Measurements from ENCODE around the gene TPRG1L.

The TPRG1L gene

GRCh38 chr1:3632716-3633343, 8.0 kb downstream of the TPRG1L start:
- Histone ChIP-seq H3K9me3 (ENCODE audit: control extremely low read depth in 1 of 5, control insufficient read depth in 4 of 5, insufficient read depth in 2 of 5, low read depth in 1 of 5, low read length in 4 of 5) (no peaks in the 10 kb centered on the region), H3K27me3 (replicated peaks in 2 of 5; ENCODE audit: control insufficient read depth in 4 of 5, insufficient read depth in 5 of 5, low read length in 4 of 5) (no peaks in the 10 kb centered on the region), H3K4me1 (ENCODE audit: control extremely low read depth in 1 of 4, control insufficient read depth in 4 of 4, insufficient read depth in 4 of 4, low read length in 3 of 4) (peaks cover 0 to 8% (median 4%) of the 10 kb centered on the region in 4 experiments), H3K36me3 (ENCODE audit: control insufficient read depth in 4 of 4, insufficient read depth in 4 of 4, low read length in 3 of 4) (peaks cover 19 to 93% (median 63%) of the 10 kb centered on the region in 4 experiments), H3K4me3 (ENCODE audit: control insufficient read depth in 1 of 7, extremely low read depth in 1 of 7, insufficient read depth in 4 of 7, low read depth in 2 of 7, low read length in 6 of 7) (no peak overlapping the region), H3K27ac (ENCODE audit: insufficient read depth in 1 of 2, low read depth in 1 of 2, low read length in 2 of 2, poor library complexity in 1 of 2, severe bottlenecking in 2 of 2) (no peak overlapping the region)
- DNase-seq, result no peak
- CTCF ChIA-PET, result no interaction called here
- POLR2A ChIA-PET, result no interaction called here
- 98% methylated on average over 26 of the region's 26 CpGs for WGBS (ENCODE audit: insufficient coverage)

DNA sequence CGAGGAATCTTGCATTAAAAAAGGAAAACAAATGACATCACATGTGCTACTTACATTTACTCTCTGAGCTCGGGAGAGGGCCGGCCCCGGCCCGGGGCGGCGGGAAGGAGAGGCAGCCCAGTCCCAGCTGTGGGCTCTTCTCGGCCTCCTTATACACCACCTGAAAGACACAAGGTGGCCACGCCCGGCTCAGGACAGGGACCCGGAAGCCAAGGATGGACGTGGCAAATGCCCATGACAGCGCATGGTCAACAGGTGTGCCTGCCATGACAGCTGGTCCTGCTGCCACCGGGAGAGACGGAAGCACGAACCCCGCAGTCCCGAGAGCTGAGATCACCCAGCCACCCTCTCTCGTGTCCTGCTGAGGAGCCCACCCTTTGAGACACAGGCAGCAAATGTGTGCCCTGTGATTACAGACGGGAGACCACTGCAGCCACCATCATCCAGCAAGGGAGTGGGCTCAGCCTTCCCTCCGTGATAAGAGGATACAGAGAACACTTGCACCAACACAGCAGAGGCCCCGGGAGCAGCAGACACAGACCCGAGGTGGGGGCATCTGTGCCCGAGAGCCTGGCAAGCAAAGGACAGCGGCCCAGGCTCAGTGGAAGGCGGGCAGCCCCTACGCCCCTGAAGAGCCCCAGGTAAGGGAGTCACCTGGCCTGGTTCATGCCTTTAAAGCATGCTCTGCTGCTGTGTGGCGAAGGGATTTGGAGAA, 8.7 kb downstream of the TPRG1L start:
- peaks cover 19 to 93% (median 62%) of the 10 kb centered on the region in 4 experiments for H3K36me3 ChIP-seq (ENCODE audit: control insufficient read depth in 4 of 4, insufficient read depth in 4 of 4, low read length in 3 of 4)
- no peak for DNase-seq
- CTCF ChIA-PET, result interaction anchor here (0.8 kb wide), 1 partner anchor 10 kb away, joined by 3 read pairs; no protein-coding TSS in a partner anchor
- H3K27ac ChIP-seq (ENCODE audit: insufficient read depth in 1 of 2, low read depth in 1 of 2, low read length in 2 of 2, poor library complexity in 1 of 2, severe bottlenecking in 2 of 2), result no peak overlapping the region
- H3K4me1 ChIP-seq (ENCODE audit: control extremely low read depth in 1 of 4, control insufficient read depth in 4 of 4, insufficient read depth in 4 of 4, low read length in 3 of 4), result peaks cover 0 to 8% (median 4%) of the 10 kb centered on the region in 4 experiments
- no peaks in the 10 kb centered on the region for H3K9me3 ChIP-seq (ENCODE audit: control extremely low read depth in 1 of 5, control insufficient read depth in 4 of 5, insufficient read depth in 2 of 5, low read depth in 1 of 5, low read length in 4 of 5)
- POLR2A ChIA-PET, result no interaction called here
- H3K4me3 ChIP-seq (ENCODE audit: control insufficient read depth in 1 of 7, extremely low read depth in 1 of 7, insufficient read depth in 4 of 7, low read depth in 2 of 7, low read length in 6 of 7), result no peak overlapping the region
- WGBS (ENCODE audit: insufficient coverage), result 98% methylated on average over 27 of the region's 28 CpGs
- H3K27me3 ChIP-seq (replicated peaks in 2 of 5; ENCODE audit: control insufficient read depth in 4 of 5, insufficient read depth in 5 of 5, low read length in 4 of 5), result no peaks in the 10 kb centered on the region

DNA sequence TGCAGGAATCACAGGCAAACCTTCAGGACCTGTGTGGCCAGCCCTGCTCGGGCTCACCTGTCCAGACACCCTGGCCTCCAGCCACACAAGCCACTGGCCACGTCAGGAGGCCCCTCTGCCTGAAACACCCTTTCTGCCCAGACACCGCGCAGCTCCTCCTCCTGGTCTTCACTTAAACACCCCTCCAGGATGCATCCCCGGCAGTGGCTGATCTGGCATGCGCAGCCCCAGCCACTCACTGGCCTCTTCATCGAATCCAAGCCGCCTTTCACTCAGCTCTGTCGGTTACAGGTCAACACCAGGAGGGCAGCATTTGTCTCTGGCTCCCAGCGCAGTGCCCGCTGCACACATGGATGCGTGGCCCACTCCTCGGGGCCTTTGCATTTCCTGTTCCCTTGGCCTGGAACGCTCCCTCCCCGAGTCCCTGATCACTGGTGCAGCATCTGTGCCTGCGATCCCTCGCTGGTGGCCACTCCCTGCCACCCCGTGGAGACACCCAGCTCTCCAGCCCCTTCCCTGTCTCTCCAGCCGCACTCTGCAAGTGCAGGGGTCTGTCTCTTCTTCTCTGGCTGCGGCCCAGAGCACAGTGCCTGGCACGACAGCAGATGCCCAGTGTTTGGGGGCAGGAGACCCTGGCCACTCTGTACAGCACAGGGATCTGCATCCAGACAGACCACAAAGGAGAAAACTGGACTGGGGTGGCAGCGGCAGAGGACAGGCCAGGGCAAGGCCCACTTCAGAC, 9.4 kb downstream of the TPRG1L start:
- no peak overlapping the region for H3K27ac ChIP-seq (ENCODE audit: insufficient read depth in 1 of 2, low read depth in 1 of 2, low read length in 2 of 2, poor library complexity in 1 of 2, severe bottlenecking in 2 of 2)
- H3K36me3 ChIP-seq (ENCODE audit: control insufficient read depth in 4 of 4, insufficient read depth in 4 of 4, low read length in 3 of 4), result peaks cover 17 to 93% (median 61%) of the 10 kb centered on the region in 4 experiments
- ChIA-PET POLR2A (no interaction called here), CTCF (interaction anchor here (0.8 kb wide), 1 partner anchor 11 kb away, joined by 3 read pairs; no protein-coding TSS in a partner anchor)
- 99% methylated on average over 18 of the region's 22 CpGs for WGBS (ENCODE audit: insufficient coverage)
- no peak for DNase-seq
- H3K27me3 ChIP-seq (replicated peaks in 2 of 5; ENCODE audit: control insufficient read depth in 4 of 5, insufficient read depth in 5 of 5, low read length in 4 of 5), result no peaks in the 10 kb centered on the region
- H3K4me3 ChIP-seq (ENCODE audit: control insufficient read depth in 1 of 7, extremely low read depth in 1 of 7, insufficient read depth in 4 of 7, low read depth in 2 of 7, low read length in 6 of 7), result no peak overlapping the region
- no peaks in the 10 kb centered on the region for H3K9me3 ChIP-seq (ENCODE audit: control extremely low read depth in 1 of 5, control insufficient read depth in 4 of 5, insufficient read depth in 2 of 5, low read depth in 1 of 5, low read length in 4 of 5)
- peaks cover 0 to 8% (median 4%) of the 10 kb centered on the region in 4 experiments for H3K4me1 ChIP-seq (ENCODE audit: control extremely low read depth in 1 of 4, control insufficient read depth in 4 of 4, insufficient read depth in 4 of 4, low read length in 3 of 4)

GRCh38 chr1:3636080-3636479, 11.3 kb downstream of the TPRG1L start:
- peaks cover 15 to 86% (median 55%) of the 10 kb centered on the region in 4 experiments for H3K36me3 ChIP-seq (ENCODE audit: control insufficient read depth in 4 of 4, insufficient read depth in 4 of 4, low read length in 3 of 4)
- no peaks in the 10 kb centered on the region for H3K4me1 ChIP-seq (ENCODE audit: control extremely low read depth in 1 of 4, control insufficient read depth in 4 of 4, insufficient read depth in 4 of 4, low read length in 3 of 4)
- WGBS (ENCODE audit: insufficient coverage), result 99% methylated on average over 12 of the region's 14 CpGs
- H3K4me3 ChIP-seq (ENCODE audit: control insufficient read depth in 1 of 7, extremely low read depth in 1 of 7, insufficient read depth in 4 of 7, low read depth in 2 of 7, low read length in 6 of 7), result no peak overlapping the region
- no peak overlapping the region for H3K27ac ChIP-seq (ENCODE audit: insufficient read depth in 1 of 2, low read depth in 1 of 2, low read length in 2 of 2, poor library complexity in 1 of 2, severe bottlenecking in 2 of 2)
- CTCF ChIA-PET, result interaction anchor here (2.1 kb wide), 1 partner anchor 10 kb away, joined by 5 read pairs; no protein-coding TSS in a partner anchor
- POLR2A ChIA-PET, result interaction anchor here (0.6 kb wide), 1 partner anchor 12 kb away, joined by 4 read pairs; no protein-coding TSS in a partner anchor
- no peaks in the 10 kb centered on the region for H3K9me3 ChIP-seq (ENCODE audit: control extremely low read depth in 1 of 5, control insufficient read depth in 4 of 5, insufficient read depth in 2 of 5, low read depth in 1 of 5, low read length in 4 of 5)
- DNase-seq, result no peak
- no peaks in the 10 kb centered on the region for H3K27me3 ChIP-seq (replicated peaks in 2 of 5; ENCODE audit: control insufficient read depth in 4 of 5, insufficient read depth in 5 of 5, low read length in 4 of 5)

- H3K4me1 ChIP-seq (ENCODE audit: control extremely low read depth in 1 of 4, control insufficient read depth in 4 of 4, insufficient read depth in 4 of 4, low read length in 3 of 4), result no peaks in the 10 kb centered on the region
- 97% methylated on average over 10 of the region's 11 CpGs for WGBS (ENCODE audit: insufficient coverage)
- DNase-seq, result no peak
- H3K27ac ChIP-seq (ENCODE audit: insufficient read depth in 1 of 2, low read depth in 1 of 2, low read length in 2 of 2, poor library complexity in 1 of 2, severe bottlenecking in 2 of 2), result no peak overlapping the region
- ChIA-PET CTCF (interaction anchor here (0.9 to 2.1 kb wide), 2 partner anchors 10 to 184 kb away, joined by 3 to 5 read pairs; no protein-coding TSS in a partner anchor), POLR2A (interaction anchor here (0.6 kb wide), 1 partner anchor 12 kb away, joined by 4 read pairs; no protein-coding TSS in a partner anchor)
- H3K9me3 ChIP-seq (ENCODE audit: control extremely low read depth in 1 of 5, control insufficient read depth in 4 of 5, insufficient read depth in 2 of 5, low read depth in 1 of 5, low read length in 4 of 5), result no peaks in the 10 kb centered on the region
- H3K36me3 ChIP-seq (ENCODE audit: control insufficient read depth in 4 of 4, insufficient read depth in 4 of 4, low read length in 3 of 4), result peaks cover 16 to 82% (median 55%) of the 10 kb centered on the region in 4 experiments
- H3K4me3 ChIP-seq (ENCODE audit: control insufficient read depth in 1 of 7, extremely low read depth in 1 of 7, insufficient read depth in 4 of 7, low read depth in 2 of 7, low read length in 6 of 7), result no peak overlapping the region
- no peaks in the 10 kb centered on the region for H3K27me3 ChIP-seq (replicated peaks in 2 of 5; ENCODE audit: control insufficient read depth in 4 of 5, insufficient read depth in 5 of 5, low read length in 4 of 5)
These were observed 11.7 kb downstream of the TPRG1L start for GRCh38 chr1:3636531-3636930.

DNA sequence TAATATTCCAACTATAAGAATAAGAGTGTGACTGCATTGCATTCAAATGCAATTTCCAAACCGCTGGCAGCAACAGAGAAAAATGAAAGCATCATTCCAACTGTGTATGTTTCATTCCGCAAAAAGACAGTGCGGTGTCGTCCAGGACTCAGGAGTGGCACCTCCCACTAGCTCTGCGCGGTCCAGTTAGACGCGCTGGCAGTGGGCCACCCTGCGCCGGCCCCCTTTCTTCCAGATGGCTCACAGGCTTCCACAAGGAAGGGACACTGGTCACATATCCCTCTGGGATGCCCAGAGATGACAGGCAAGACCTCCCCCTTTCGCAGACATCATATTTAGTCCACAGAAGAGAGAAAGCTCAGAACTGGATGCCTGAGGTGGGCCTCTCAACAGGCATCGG, 13.2 kb downstream of the TPRG1L start:
- CTCF ChIA-PET, result interaction anchor here (1.1 kb wide), 1 partner anchor 8 kb away, joined by 3 read pairs; no protein-coding TSS in a partner anchor
- 95% methylated on average over 9 of the region's 12 CpGs for WGBS (ENCODE audit: insufficient coverage)
- no peaks in the 10 kb centered on the region for H3K4me1 ChIP-seq (ENCODE audit: control extremely low read depth in 1 of 4, control insufficient read depth in 4 of 4, insufficient read depth in 4 of 4, low read length in 3 of 4)
- no peak overlapping the region for H3K4me3 ChIP-seq (ENCODE audit: control insufficient read depth in 1 of 7, extremely low read depth in 1 of 7, insufficient read depth in 4 of 7, low read depth in 2 of 7, low read length in 6 of 7)
- H3K27ac ChIP-seq (ENCODE audit: insufficient read depth in 1 of 2, low read depth in 1 of 2, low read length in 2 of 2, poor library complexity in 1 of 2, severe bottlenecking in 2 of 2), result no peak overlapping the region
- peaks cover 15 to 77% (median 47%) of the 10 kb centered on the region in 4 experiments for H3K36me3 ChIP-seq (ENCODE audit: control insufficient read depth in 4 of 4, insufficient read depth in 4 of 4, low read length in 3 of 4)
- no peaks in the 10 kb centered on the region for H3K27me3 ChIP-seq (replicated peaks in 2 of 5; ENCODE audit: control insufficient read depth in 4 of 5, insufficient read depth in 5 of 5, low read length in 4 of 5)
- H3K9me3 ChIP-seq (ENCODE audit: control extremely low read depth in 1 of 5, control insufficient read depth in 4 of 5, insufficient read depth in 2 of 5, low read depth in 1 of 5, low read length in 4 of 5), result no peaks in the 10 kb centered on the region
- no peak for DNase-seq
- POLR2A ChIA-PET, result no interaction called here
